Measurements from ENCODE around the gene CHD8. TPM values are rescaled to one million over a fixed set of nuclear protein-coding genes. Genes with fewer than 3 reads are reported as not detected.
"Not testable (repeated sequence)": the region's sequence is repeated elsewhere in the genome, so short reads cannot be mapped to it uniquely, and the experiment has no call there.

The CHD8 gene
- total RNA-seq, 4 donors from 2014 or later = 40.6 to 65.6 (median 54.7) TPM

DNA sequence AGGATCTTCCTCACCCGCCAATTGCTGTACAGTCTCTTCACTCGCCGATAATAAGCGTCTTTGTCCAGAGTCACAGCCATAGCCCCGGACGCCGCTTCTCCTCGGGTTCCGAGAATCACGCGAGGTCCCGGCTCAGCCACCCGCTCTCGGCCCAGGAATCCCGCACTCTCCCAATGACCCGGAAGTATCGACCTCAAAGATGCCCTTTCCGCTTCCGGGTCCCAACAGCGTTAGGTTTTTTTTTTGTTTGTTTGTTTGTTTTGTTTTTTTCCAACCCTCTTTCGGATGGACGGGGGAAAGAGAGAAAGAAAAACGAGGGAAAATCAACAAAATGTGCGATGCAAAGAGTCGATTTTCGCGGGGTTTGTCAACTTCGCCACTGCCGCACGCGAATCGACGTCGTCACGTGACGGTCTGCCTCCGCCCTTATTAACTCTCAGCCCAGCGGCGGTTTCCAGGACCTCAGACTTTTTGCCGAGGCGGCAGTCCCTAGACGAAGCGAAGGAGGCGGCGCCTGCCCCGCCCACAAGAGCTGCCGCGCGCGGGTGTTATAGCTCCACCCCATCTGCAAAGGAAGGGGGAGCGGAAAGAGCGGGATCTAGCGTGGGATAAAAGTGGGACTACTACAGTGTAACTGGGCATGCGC lies 72.0 kb downstream of the CHD8 start, which contains the start of gene SUPT16H:
Gene SUPT16H (minus strand): TSS at position 172 of the 646 bp plus-strand sequence. CDS start 92 bp downstream, at position 80.
- ATAC-seq (ENCODE audit: low FRiP score) (peak; percentile 99), DNase-seq (ENCODE audit: low spot score) (peak; percentile 76)
- TF ChIP-seq CTCF (IDR thresholded peaks at IDR 0.05) = no peak

- DNase-seq (ENCODE audit: low spot score) (no peak), ATAC-seq (ENCODE audit: low FRiP score) (peak; percentile 29)
Measured at GRCh38 chr14:21382886-21383847, 72.8 kb downstream of the CHD8 start.

DNA sequence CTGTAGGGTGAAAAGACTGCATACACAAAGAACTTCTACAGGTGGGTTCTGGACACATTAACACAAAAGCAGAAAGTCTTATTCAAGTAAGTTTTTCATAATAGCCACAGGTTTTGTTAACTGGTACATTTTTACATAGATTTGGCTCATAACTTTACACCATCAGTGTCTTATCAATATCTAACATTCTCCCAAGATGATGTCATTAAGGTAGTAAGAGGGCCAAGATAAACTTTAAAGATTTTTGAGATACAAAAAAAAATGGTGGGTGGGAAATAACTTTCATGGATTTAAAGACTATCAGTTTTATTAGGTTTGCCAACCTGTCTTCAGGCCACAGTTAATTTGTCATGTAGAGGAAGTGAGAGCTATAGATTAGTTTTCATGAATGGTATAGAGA lies 73.8 kb downstream of the CHD8 start:
- DNase-seq (ENCODE audit: low spot score) (no peak), ATAC-seq (ENCODE audit: low FRiP score) (no peak)
- TF ChIP-seq CTCF (IDR thresholded peaks at IDR 0.05) = no peak

More at GRCh38 chr14:21382886-21383847, 72.8 kb downstream of the CHD8 start:
- no peak for TF ChIP-seq CTCF (IDR thresholded peaks at IDR 0.05)

GRCh38 chr14:21379338-21379737 lies 76.6 kb downstream of the CHD8 start:
- ATAC-seq (ENCODE audit: low FRiP score) = no peak
- DNase-seq (ENCODE audit: low spot score) = no peak
- no peak for TF ChIP-seq CTCF (IDR thresholded peaks at IDR 0.05)

GRCh38 chr14:21373980-21374379 lies 81.9 kb downstream of the CHD8 start:
- TF ChIP-seq CTCF (IDR thresholded peaks at IDR 0.05) = no peak
- ATAC-seq (ENCODE audit: low FRiP score) (no peak), DNase-seq (ENCODE audit: low spot score) (no peak)

DNA sequence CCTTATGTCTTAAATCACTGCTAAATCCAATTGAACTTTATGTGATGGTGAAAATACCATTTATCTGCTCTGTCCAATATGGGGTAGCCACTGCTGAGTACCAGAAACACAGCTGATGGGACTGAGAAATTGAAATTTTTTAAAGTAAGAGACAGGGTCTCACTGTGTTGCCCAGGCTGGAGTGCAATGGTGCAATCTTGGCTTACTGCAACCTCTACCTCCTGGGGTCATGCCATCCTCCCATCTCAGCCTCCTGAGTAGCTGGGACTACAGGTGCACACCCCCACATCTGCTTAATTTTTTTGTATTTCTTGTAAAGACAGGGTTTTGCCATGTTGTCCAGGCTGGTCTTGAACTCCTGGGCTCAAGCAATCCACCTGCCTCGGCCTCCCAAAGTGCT lies 83.1 kb downstream of the CHD8 start:
- ATAC-seq (ENCODE audit: low FRiP score); DNase-seq (ENCODE audit: low spot score): not testable (repeated sequence)

DNA sequence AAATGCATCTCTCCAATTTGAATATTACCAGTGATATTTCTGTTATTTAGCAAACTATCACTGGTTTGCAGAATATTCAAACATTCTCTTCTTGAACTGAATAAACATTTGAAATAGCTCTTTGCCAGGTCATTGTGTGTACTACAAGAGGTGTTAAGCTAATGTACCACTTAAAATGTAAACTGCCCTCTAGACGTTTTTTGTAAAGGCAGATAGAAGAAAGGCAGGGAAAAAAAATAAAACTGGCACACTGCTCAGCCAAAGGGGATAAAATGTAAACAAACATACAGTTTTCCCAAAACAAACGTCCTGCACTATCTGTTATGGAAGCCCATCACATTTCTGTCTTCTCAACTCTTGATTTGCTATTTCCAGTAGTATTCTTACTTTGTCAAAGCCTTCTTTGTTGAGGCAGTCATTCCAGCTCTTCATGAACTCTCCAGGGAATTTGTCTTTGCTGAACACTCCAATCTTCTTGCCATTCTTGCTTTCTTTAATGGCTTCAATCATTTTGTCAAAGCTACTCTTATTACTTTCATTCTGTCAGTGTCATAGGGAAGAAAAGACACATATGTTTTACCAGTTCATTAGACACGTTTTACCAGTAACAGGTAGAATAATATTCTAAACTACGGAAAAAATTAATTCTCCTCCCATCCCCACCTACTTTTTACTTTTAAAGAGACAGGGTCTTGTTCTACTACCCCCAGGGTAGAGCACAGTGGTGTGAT lies 85.8 kb downstream of the CHD8 start:
- ATAC-seq (ENCODE audit: low FRiP score) (no peak), DNase-seq (ENCODE audit: low spot score) (no peak)
- TF ChIP-seq CTCF (IDR thresholded peaks at IDR 0.05) = no peak
